Dedifferentiated amniotic fluid mesenchymal stem cell (primary cell): Measurements from ENCODE around the gene GSTO2.

Source experiments
- DNase-seq: peaks from one replicate; pipeline ENCODE4 v3.0.0-alpha.2; 2016; ENCODE audit errors: extremely low spot score

Gene GSTO2

GRCh38 chr10:104308439-104308903, 39.5 kb downstream of the GSTO2 start:
- DNase-seq = no peak

DNA sequence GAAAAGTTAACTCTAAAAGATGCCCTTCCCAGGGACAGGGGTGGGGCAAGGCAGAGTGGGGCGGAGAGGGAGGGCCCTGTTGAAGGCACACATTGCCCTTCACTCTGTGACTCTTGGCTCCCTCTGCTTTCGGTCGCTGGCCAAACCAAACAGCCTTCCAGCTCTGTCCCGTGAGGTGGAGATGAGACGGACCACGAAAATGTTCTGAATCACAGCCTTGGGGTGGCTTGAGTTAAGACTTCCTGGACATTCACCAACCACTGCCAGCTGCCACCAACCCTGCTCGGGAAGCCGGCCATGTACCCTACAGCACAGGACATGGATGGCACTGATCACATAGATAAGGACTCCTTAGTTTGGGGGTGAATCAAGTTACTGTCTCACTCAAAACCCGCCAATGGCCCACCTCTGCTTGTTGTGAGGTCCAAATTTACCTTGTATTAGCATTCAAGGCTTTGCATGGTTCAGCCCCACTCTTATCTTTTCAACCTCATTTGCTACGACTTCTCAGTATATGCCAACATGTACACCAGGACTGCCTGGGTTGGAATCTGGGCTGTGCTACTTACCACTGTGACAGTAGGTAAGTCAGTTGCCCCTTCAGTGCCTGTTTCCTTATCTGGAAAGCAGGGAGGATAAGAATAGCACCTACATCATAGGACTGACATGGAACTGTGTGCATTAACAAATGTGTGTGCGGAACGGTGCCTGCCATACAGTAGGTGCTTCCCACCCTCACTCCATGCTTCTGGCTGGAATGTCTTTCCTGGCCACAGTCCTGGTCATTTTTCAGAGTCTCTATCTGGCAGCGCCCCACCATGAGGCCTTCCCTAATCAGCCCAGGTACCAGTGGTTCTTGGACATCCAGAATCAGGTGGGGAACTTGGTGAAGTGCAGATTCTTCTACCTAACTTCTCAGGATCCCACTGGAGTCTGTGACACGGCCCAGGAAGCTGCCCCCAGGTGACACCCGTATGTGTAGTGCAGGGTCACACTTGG, 41.3 kb downstream of the GSTO2 start:
- DNase-seq = peak; percentile 81

GRCh38 chr10:104311184-104311720, 42.3 kb downstream of the GSTO2 start:
- DNase-seq = no peak

DNA sequence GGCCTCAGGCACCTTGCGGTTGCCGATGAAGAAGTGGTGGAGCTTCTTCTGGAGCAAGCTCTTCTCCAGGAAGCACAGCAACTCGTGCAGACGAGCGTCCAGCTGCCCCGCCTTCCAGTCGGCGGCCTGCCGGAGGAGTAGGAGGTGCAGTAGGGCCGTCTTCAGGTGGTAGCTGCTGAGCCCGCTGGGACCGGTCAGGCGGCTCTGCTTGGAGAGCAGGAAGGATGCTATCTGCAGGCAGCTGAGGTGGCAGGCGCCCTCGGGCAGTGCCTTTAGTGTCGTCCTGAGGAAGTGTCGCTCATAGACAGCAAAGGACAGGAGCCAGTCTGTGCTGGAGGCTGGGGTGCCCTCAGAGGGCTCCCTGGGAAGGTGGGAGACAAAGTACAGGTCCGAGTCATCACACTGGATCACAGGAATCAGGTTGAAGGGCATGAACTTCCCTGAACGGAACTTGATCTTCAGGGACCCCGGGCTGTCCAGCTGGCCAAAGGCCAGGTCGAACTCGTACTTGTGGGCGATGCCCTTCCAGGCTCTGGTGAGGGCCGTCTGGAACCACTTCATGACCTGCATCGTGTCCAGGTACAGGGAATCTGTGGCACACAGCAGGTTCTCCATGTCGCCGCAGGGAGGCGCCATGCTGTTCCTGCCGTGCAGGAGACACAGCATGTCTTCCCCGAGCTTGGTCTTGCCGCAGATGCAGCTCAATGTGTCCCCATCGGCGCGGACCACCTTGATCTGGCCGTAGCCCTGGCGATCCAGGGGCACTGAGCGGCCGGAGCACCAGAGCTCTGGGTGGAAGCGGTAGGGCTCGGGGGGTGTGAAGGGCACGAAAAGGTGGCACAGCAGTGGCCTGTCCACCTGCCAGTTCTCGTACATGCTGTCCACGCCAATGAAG, 45.9 kb downstream of the GSTO2 start:
- no peak for DNase-seq

DNA sequence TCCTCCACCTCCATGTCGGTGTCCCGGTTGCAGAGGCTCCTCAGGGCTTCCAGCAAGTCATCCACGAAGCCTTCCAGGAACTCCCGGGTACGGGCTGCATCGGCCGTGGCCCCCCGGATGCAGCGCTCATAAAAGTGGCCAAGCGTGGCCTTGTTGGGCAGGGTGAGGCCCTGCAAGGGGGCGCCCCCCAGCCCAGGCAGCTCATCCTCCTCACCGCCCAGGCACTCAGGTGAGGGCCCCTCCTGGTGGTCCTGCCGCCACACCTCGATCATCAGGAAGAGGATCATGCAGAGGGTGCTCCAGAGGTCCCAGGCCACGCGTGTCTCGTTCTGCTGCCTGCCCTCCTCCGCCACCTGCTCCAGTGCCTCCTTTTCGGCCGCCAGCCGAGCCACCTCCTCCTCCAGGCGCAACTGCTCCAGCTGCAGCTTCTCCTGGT, 46.5 kb downstream of the GSTO2 start:
- DNase-seq = no peak

GRCh38 chr10:104316321-104317099, 47.5 kb downstream of the GSTO2 start:
- DNase-seq = no peak

- peak; percentile 86 for DNase-seq
These were observed 48.3 kb downstream of the GSTO2 start for GRCh38 chr10:104317269-104317710.

DNA sequence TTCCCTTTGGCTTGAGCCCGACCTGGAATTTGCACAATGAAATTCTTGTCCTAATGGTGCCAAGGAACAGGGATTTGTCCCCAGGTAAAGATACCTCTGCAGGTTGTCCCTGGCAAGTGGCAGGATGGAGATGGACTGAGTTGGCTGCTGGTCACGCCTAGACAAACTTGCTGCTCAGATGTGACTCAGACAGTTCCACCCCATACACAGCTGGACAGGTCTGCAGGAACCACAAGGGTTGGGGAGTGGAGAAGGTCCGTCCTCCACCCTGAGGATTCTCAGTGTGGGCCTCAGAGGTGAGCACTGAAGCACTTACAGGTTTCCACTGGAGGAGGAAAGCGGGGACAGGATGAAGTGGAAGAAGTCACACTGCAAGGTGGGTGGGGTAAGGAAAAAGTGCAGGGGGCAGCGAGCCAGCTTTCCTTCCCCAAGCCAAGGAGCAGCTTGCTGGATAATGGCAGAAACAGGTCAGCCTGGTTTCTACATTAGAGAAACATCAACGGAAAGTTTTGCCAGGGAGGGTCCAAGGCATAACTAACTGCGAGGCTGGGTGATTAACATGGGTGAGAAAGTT, 48.8 kb downstream of the GSTO2 start:
- no peak for DNase-seq

DNA sequence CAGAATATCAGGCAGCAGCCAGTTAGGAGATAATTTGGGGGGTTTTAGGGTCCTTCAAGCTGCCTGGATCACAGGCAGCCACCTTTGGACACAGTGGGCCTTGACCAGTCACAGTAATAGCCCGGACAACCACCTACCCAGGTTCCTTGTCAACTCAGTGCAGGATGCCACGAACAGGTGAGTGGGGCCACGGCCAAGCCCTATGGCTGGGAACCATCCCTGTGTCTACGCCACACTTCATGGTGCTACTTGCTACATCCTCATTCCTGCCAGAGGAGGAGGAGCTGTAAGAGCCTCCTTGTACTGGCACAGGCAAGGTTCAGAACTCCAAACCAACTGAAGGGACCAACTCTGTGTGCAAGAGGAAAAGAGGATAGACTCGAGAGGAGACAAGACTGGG, 49.3 kb downstream of the GSTO2 start:
- no peak for DNase-seq

GRCh38 chr10:104318810-104319741, 50.1 kb downstream of the GSTO2 start:
- DNase-seq = no peak

GRCh38 chr10:104321226-104321625, 52.2 kb downstream of the GSTO2 start:
- no peak for DNase-seq

GRCh38 chr10:104321725-104322415, 52.9 kb downstream of the GSTO2 start:
- DNase-seq = no peak

DNA sequence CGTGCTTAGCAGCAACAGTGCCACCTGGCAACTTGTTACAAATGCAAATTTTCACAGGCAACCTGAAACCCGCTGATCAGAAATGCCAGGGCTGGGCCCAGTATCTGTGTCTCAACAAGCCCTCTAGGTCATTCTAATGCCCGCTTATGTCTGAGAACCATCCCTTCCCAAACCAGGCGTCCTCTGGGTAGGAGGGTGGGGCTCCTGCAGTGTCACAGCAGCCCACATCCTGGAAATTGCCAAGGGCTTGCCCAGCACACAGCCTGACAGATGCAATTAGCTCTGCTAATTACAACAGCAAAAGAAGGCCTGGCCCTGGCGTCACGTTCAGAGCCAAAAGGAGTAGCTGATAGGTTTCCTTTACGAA, 53.4 kb downstream of the GSTO2 start:
- no peak for DNase-seq

DNA sequence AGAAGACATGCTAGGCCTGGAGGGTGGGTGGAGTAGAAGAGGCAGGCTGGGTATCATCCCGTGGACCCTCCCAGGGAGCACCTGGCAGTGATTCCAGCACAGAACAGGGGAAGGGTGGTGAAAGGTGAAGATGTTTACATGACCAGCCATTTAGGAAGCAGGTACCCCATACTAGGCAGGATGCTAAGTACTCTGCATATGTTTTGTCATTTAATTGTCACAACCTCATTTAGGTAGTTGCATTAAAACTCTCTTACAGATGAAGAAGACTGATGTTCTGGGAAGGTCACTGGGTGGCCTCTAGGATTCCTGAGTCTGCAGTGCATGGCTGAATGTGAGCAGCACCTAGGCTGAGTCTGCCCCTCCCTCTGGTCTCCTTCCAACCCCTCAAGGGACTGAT, 54.1 kb downstream of the GSTO2 start:
- DNase-seq = no peak

DNA sequence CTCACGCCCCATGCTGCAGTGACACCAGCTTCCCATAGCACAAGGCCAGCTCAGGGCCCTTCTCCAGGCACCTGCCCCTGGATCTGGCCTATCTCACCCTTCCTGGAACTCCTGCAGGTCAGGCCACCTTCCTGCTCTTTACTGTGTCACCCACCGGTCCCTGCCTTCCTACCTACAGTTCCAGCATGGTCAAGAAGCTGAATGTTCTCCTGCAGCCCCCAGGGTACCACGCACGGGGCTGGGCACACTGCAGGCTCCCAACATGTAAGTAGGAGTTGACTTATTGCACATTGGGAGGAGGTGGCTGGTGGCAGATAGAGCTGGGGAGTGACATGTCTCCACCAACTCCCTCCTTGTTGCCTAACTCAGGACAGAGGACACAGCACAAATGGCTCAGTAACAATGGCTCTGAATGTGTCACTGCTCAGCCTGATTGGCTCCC, 54.8 kb downstream of the GSTO2 start:
- DNase-seq = no peak

- no peak for DNase-seq
These were observed 55.3 kb downstream of the GSTO2 start for GRCh38 chr10:104324221-104324686.

DNA sequence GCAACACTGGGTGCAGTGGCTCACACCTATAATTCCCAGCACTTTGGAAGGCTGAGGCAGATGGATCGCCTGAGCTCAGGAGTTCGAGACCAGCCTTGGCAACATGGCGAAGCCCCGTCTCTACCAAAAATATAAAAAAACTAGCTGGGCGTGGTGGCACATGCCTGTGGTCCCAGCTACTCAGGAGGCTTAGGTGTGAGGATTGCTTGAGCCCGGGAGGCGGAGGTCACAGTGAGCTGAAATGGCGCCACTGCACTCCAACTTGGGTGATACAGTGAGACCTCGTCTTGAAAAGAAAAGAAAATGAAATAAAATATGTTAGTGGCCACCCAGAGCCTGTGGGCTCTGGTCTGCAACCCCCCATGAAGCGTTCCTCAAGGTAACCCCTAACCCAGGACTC, 55.9 kb downstream of the GSTO2 start:
- no peak for DNase-seq

GRCh38 chr10:104325436-104326435, 56.8 kb downstream of the GSTO2 start:
- DNase-seq = no peak
